ENCODE measurements around the gene KCNIP4.

- TF ChIP-seq EP300 (IDR thresholded peaks at IDR 0.05) (no peak), CTCF (IDR thresholded peaks at IDR 0.05) (no peak), POLR2A (IDR thresholded peaks at IDR 0.05) (no peak)
Measured at GRCh38 chr4:20938204-20938603, 1010.4 kb downstream of the KCNIP4 start.

Data from tibial nerve (tissue), 4 donors.